GM13977 (cell line): ENCODE data around the gene PRDM2.

Source experiments
- DNase-seq: peaks from one replicate; pipeline ENCODE4 v3.0.0; 2012; ENCODE audit warnings: low spot score
- CTCF ChIP-seq: IDR thresholded peaks from 2 replicates; pipeline ENCODE4 v1.5.1; 2012; ENCODE audit warnings: mild to moderate bottlenecking, control low read depth; ENCODE audit not compliant: insufficient read depth; ENCODE audit errors: extremely low read depth, missing control alignments
- in situ Hi-C: fragments of 300-500 bp; cut with MboI; formaldehyde crosslinking; loops from one replicate; pipeline ENCODE4 v1.12.0; 2022; ENCODE audit warnings: low sequenced_read_pairs, low pct_unique_long_range_greater_than_20kb, mixed read lengths, inconsistent platforms; ENCODE audit not compliant: unreplicated experiment

The PRDM2 gene

GRCh38 chr1:13703128-13703513, 3.1 kb downstream of the PRDM2 start:
- no peak for TF ChIP-seq CTCF
- no peak for DNase-seq
- in situ Hi-C loops, result no loop called here

GRCh38 chr1:13703558-13704490, 3.8 kb downstream of the PRDM2 start:
- no peak for DNase-seq
- in situ Hi-C loops, result no loop called here
- TF ChIP-seq CTCF, result no peak

- no peak for TF ChIP-seq CTCF
- in situ Hi-C loops, result no loop called here
- DNase-seq, result no peak
These were observed 6.1 kb downstream of the PRDM2 start for GRCh38 chr1:13706046-13706445.

GRCh38 chr1:13707164-13707563, 7.2 kb downstream of the PRDM2 start:
- in situ Hi-C loops, result no loop called here
- DNase-seq, result no peak
- TF ChIP-seq CTCF, result no peak

GRCh38 chr1:13708380-13708982, 8.5 kb downstream of the PRDM2 start:
- TF ChIP-seq CTCF, result no peak
- in situ Hi-C loops, result no loop called here
- no peak for DNase-seq

- in situ Hi-C loops, result no loop called here
- DNase-seq, result no peak
- no peak for TF ChIP-seq CTCF
These were observed 10.1 kb downstream of the PRDM2 start for GRCh38 chr1:13710086-13710485.
